T-helper 1 cell treated with Interleukin-12 subunit alpha and Interleukin-12 subunit beta and Interleukin-4 antibody, amounts not matched to agents 30 μg/mL and 1 μg/mL, for 36 hours (primary cell): ENCODE measurements around the gene PROK1.
"Not testable (repeated sequence)": the region's sequence is repeated elsewhere in the genome, so short reads cannot be mapped to it uniquely, and the experiment has no call there.

Experiments used
- H3K27ac Mint-ChIP-seq: one replicate; pipeline ENCODE4 v1.8.0; 2021; ENCODE audit warnings: mild to moderate bottlenecking, mixed read lengths
- H3K27me3 Mint-ChIP-seq: one replicate; pipeline ENCODE4 v1.8.0; 2021; ENCODE audit warnings: low read depth, mixed read lengths
- H3K36me3 Mint-ChIP-seq: one replicate; pipeline ENCODE4 v1.8.0; 2021; ENCODE audit warnings: low read depth, mixed read lengths
- H3K4me1 Mint-ChIP-seq: one replicate; pipeline ENCODE4 v1.8.0; 2021; ENCODE audit warnings: low read depth, mixed read lengths
- H3K4me3 Mint-ChIP-seq: one replicate; pipeline ENCODE4 v1.8.0; 2021; ENCODE audit warnings: mild to moderate bottlenecking, moderate library complexity, mixed read lengths
- H3K9me3 Mint-ChIP-seq: one replicate; pipeline ENCODE4 v1.8.0; 2021; ENCODE audit warnings: mixed read lengths

PROK1 gene, protein sequence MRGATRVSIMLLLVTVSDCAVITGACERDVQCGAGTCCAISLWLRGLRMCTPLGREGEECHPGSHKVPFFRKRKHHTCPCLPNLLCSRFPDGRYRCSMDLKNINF

DNA sequence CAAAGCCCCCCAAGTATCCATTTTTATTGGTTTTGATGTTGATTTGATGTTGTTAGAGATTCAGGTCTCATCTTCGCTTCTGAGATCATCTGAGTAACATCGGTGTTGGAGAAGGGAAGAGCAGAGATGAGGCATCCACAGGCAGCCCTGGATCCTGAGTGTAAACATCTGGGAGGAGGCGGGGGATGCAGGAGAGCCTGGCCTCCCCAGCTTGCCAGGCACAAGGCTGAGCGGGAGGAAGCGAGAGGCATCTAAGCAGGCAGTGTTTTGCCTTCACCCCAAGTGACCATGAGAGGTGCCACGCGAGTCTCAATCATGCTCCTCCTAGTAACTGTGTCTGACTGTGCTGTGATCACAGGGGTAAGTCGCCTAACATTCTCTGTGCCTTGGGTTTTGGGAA lies at the start of gene PROK1:
PROK1 (plus strand) TSS at position 221 of the 400 bp plus-strand sequence; CDS start at position 289, 68 bp downstream.
- Mint-ChIP-seq H3K27me3 (peaks cover 18% of the 10 kb centered on the region), H3K27ac (no peak within 1 kb of the TSS), H3K36me3 (no peaks in the 10 kb centered on the region), H3K4me3 (no peak within 1 kb of the TSS), H3K4me1 (no peaks in the 10 kb centered on the region), H3K9me3 (no peaks in the 10 kb centered on the region)

DNA sequence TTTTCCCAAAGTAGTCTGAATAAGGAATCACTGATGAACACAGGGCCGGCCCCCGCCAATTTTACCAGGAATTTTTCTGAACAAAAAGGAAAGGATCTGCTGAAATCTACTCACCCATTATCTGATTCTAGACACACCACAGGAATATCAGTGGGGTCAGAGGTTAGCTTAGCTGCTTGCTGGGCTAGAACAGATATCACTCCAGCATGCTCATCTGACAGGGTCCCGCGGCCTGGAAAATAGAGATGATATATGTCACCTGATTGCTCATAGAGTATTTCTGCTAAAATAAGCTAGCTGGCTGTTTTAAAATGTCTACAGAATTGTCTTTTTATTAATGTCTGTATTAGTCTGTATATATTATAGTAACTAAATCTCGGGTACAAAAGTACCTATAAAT lies 47.1 kb upstream of the PROK1 start:
- Mint-ChIP-seq H3K9me3 (no peaks in the 10 kb centered on the region), H3K27me3 (no peaks in the 10 kb centered on the region), H3K4me1 (peaks cover 11% of the 10 kb centered on the region), H3K4me3 (no peak overlapping the region), H3K27ac (peak overlapping the region; percentile 31), H3K36me3 (peaks cover 20% of the 10 kb centered on the region)

DNA sequence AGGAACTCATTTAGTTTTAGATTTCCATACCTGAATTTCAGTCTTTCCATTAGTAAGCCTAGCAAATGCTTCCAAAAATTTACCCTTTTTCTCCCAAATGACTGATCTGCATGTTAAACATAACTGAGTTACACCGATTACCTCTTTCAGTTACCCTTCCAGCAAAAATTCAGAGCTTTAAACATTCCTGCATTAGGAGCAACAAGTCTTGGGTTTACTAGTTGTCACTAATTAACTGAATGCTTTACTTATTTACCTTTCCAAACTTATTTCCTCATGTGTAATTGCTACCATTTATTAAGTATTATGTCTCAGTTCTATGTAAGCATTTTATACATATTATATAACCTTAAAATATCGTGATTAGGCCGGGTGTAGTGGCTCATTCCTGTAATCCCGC lies 46.5 kb upstream of the PROK1 start:
- peaks cover 11% of the 10 kb centered on the region for H3K4me1 Mint-ChIP-seq
- no peaks in the 10 kb centered on the region for H3K9me3 Mint-ChIP-seq
- no peak overlapping the region for H3K4me3 Mint-ChIP-seq
- no peak overlapping the region for H3K27ac Mint-ChIP-seq
- H3K27me3 Mint-ChIP-seq = no peaks in the 10 kb centered on the region
- H3K36me3 Mint-ChIP-seq = peaks cover 20% of the 10 kb centered on the region

- H3K27me3 Mint-ChIP-seq, H3K9me3 Mint-ChIP-seq: not testable (repeated sequence)
- Mint-ChIP-seq H3K4me3 (peak overlapping the region; percentile 97), H3K36me3 (peaks cover 15% of the 10 kb centered on the region), H3K4me1 (peaks cover 11% of the 10 kb centered on the region), H3K27ac (peak overlapping the region; percentile 98)
These were observed 44.5 kb upstream of the PROK1 start for GRCh38 chr1:110406407-110406806.

GRCh38 chr1:110407260-110408210 lies 43.4 kb upstream of the PROK1 start, which contains the start of gene LAMTOR5:
LAMTOR5 (minus strand) TSS chr1:110407694; CDS start chr1:110407620, 74 bp downstream.
- H3K4me1 Mint-ChIP-seq = peaks cover 11% of the 10 kb centered on the region
- peak within 1 kb of the TSS; percentile 98 for H3K27ac Mint-ChIP-seq
- no peaks in the 10 kb centered on the region for H3K27me3 Mint-ChIP-seq
- H3K9me3 Mint-ChIP-seq = no peaks in the 10 kb centered on the region
- peak within 1 kb of the TSS; percentile 97 for H3K4me3 Mint-ChIP-seq
- peaks cover 15% of the 10 kb centered on the region for H3K36me3 Mint-ChIP-seq

- no peaks in the 10 kb centered on the region for H3K9me3 Mint-ChIP-seq
These were observed 42.5 kb upstream of the PROK1 start for GRCh38 chr1:110408488-110408887.

DNA sequence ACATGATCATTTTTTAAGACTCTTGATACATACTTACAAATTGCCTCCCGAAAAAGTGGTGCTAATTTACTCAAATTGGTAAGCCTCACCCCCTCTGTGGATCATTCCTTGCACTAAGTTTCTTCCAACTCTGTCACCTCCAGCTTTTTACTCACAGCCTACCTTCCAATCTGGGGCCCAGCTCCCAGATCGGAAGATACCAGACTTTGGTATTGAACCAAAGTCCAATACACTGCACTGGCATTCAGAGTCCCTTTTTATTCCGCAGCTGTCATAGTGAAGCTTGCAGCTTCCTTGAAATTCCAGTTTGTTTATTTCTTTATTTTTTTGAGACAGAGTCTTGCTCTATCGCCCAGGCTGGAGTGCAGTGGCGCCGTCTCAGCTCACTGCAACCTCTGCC lies 41.6 kb upstream of the PROK1 start:
- Mint-ChIP-seq H3K27ac (no peak overlapping the region), H3K36me3 (peaks cover 9% of the 10 kb centered on the region), H3K4me3 (peak overlapping the region; percentile 14), H3K4me1 (peaks cover 15% of the 10 kb centered on the region), H3K9me3 (no peaks in the 10 kb centered on the region), H3K27me3 (no peaks in the 10 kb centered on the region)

More at GRCh38 chr1:110408488-110408887, 42.5 kb upstream of the PROK1 start:
- no peak overlapping the region for H3K27ac Mint-ChIP-seq
- peaks cover 15% of the 10 kb centered on the region for H3K4me1 Mint-ChIP-seq
- no peaks in the 10 kb centered on the region for H3K27me3 Mint-ChIP-seq
- H3K36me3 Mint-ChIP-seq = peaks cover 14% of the 10 kb centered on the region
- peak overlapping the region; percentile 67 for H3K4me3 Mint-ChIP-seq

DNA sequence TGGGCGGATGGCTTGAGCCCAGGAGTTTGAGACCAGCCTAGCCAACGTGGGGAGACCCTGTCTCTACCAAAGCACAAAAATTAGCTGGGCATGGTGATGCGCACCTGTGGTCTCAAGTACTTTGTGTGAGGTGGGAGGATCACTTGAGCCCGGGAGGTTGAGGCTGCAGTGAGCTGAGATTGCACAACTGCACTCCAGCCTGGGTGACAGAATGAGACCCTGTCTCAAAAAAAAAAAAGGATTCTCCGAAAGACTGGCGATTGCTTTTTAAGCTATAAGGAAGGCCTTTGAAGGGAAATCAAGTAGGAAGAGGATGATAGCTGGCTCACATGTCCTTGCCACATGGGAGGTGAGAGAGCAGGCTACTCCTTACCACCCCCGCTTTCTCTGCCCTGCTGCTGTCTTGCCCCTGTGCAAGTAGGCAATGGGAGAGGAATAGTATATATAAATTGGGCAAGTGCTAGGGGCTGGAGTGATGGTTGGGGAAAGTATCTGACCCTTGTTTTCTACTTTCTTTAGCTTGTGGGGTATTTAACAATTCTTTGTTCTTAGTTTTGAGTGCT lies 39.7 kb upstream of the PROK1 start:
- Mint-ChIP-seq H3K27me3 (no peaks in the 10 kb centered on the region), H3K36me3 (peaks cover 4% of the 10 kb centered on the region), H3K4me1 (peaks cover 11% of the 10 kb centered on the region), H3K4me3 (no peak overlapping the region), H3K9me3 (no peaks in the 10 kb centered on the region), H3K27ac (no peak overlapping the region)

GRCh38 chr1:110412576-110412975 lies 38.4 kb upstream of the PROK1 start:
- H3K27ac Mint-ChIP-seq = no peak overlapping the region
- peaks cover 1% of the 10 kb centered on the region for H3K36me3 Mint-ChIP-seq
- H3K27me3 Mint-ChIP-seq = no peaks in the 10 kb centered on the region
- peaks cover 9% of the 10 kb centered on the region for H3K4me1 Mint-ChIP-seq
- no peaks in the 10 kb centered on the region for H3K9me3 Mint-ChIP-seq
- no peak overlapping the region for H3K4me3 Mint-ChIP-seq

GRCh38 chr1:110413045-110413444 lies 37.9 kb upstream of the PROK1 start:
- H3K27ac Mint-ChIP-seq, H3K36me3 Mint-ChIP-seq, H3K4me1 Mint-ChIP-seq, H3K27me3 Mint-ChIP-seq, H3K4me3 Mint-ChIP-seq, H3K9me3 Mint-ChIP-seq: not testable (repeated sequence)

DNA sequence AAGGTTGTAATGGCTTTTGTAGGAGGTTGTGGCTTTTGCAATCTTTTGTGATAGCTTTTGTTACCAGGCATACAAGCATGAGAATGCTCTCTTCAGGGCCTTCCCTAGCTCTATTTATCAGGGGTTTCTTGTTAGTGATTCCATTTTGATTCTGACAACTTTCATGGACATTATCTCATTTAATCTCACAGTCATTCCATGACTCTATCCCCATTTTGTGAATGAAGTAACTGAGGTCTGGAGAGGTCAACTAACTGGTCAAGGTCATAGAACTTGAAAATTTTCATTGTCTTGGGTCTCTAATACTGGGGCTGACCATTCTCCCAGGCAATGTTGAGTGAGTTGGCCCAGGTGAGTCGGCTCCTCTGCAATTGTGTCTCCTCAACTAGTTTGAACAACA lies 32.2 kb upstream of the PROK1 start:
- Mint-ChIP-seq H3K4me3 (no peak overlapping the region), H3K36me3 (no peaks in the 10 kb centered on the region), H3K9me3 (no peaks in the 10 kb centered on the region), H3K4me1 (peaks cover 10% of the 10 kb centered on the region), H3K27me3 (peaks cover 7% of the 10 kb centered on the region), H3K27ac (no peak overlapping the region)

DNA sequence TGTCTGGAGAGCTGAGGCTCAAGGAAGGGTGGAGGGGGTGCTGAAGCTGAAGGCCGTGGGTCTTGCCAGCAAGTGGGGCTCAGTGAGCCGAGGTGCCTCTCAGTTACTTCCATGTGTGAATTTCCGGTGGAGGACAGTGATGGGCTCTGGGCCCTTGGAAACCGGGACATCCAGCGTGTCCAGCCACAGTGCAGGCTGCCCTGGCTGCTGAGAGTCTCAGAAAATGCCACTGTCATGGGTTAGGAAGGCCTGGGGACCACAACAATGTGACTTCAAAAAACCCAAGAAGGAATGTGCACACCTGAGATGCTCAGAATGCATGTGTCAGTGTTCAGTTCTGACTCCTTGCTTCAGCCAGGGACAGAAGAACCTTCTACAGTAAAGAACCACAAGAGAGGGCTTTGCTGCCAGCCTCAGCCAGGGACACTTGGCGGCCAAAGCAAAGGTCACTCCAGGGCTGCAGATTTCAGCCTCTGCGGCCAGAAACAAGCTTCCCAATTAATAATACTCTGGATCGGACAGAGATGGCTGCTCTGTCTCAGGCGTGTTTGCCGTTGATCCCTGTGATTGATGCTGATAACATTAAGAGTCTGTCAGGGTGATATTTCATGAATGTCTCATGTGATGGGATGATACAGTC lies 30.8 kb upstream of the PROK1 start:
- H3K27ac Mint-ChIP-seq = no peak overlapping the region
- no peaks in the 10 kb centered on the region for H3K9me3 Mint-ChIP-seq

DNA sequence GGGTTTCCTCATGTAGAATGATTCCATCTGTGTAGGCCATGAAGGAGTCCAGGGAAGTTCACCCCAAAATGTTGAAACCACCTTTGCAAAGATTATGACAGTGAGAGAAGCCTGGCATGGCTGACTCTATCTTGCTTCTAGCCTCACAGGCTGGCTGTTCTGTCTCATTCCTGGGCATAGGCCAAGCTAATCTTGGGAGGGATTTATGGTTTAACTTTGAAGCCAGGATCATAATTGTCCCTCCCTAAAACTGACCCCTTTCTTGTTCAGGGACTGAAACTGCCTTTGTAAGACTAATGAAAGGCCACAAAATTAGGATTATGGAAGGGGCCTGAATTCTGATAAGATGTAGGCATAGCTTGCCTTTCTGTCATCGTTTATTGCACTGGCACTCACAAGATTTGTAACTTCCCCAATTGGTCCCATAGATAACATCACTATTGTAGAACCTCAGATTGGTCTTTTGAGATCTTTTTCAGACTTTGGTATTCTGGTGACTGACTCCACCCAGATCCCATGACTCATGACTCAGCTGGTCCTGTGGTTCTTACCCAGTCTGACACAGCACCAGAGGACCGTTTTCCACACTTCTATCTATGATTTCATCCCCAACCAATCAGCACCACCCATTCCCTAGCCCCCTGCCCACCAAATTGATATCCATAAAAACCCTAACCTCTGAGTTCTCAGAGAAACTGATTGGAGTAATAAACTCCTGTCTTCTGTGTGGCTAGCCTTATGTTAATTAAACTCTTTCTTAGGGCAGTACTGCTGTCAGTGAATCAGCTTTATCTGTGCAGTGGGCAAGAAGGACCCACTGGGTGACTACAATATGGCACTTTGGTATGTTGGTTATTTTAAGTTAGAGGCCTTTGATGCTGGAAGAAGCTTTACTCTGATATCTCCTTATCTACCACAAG lies 29.8 kb upstream of the PROK1 start:
- Mint-ChIP-seq H3K36me3 (no peaks in the 10 kb centered on the region), H3K27ac (no peak overlapping the region), H3K4me3 (no peak overlapping the region), H3K4me1 (peaks cover 12% of the 10 kb centered on the region), H3K9me3 (no peaks in the 10 kb centered on the region), H3K27me3 (peaks cover 15% of the 10 kb centered on the region)

More for the DNA sequence above, 30.8 kb upstream of the PROK1 start:
- Mint-ChIP-seq H3K4me1 (peaks cover 12% of the 10 kb centered on the region), H3K27me3 (peaks cover 14% of the 10 kb centered on the region), H3K4me3 (no peak overlapping the region), H3K36me3 (no peaks in the 10 kb centered on the region)
